Trophoblast cell (in vitro differentiated cells and primary cell): ENCODE results near the gene GTSE1.

Experiments
- DNase-seq, 2 donors: peaks; one replicate each; pipeline ENCODE4 v3.0.0-alpha.2; 2016
- H2AFZ ChIP-seq: 2 replicates; pipeline ENCODE4 v1.6.1; 2013; ENCODE audit warnings: low read length, moderate library complexity, mild to moderate bottlenecking; ENCODE audit not compliant: insufficient read depth, poor library complexity
- H2AK5ac ChIP-seq: 2 replicates; pipeline ENCODE4 v1.6.1; 2013; ENCODE audit warnings: mild to moderate bottlenecking, low read length
- H2BK120ac ChIP-seq: 2 replicates; pipeline ENCODE4 v1.6.1; 2013; ENCODE audit warnings: low read length, mild to moderate bottlenecking, moderate library complexity; ENCODE audit not compliant: insufficient read depth, poor library complexity
- H2BK12ac ChIP-seq: 2 replicates; pipeline ENCODE4 v1.6.1; 2013; ENCODE audit warnings: mild to moderate bottlenecking, low read length, moderate library complexity
- H2BK5ac ChIP-seq: 2 replicates; pipeline ENCODE4 v1.6.1; 2013; ENCODE audit warnings: low read length, low read depth, moderate library complexity, mild to moderate bottlenecking; ENCODE audit not compliant: poor library complexity
- H3K14ac ChIP-seq: 2 replicates; pipeline ENCODE4 v1.6.1; 2013; ENCODE audit warnings: mild to moderate bottlenecking, low read length
- H3K18ac ChIP-seq: 2 replicates; pipeline ENCODE4 v1.6.1; 2013; ENCODE audit warnings: mild to moderate bottlenecking, low read length
- H3K23ac ChIP-seq: 2 replicates; pipeline ENCODE4 v1.6.1; 2013; ENCODE audit warnings: low read length
- H3K27ac ChIP-seq: 2 replicates; pipeline ENCODE4 v1.5.1; 2013; ENCODE audit warnings: low read depth, mild to moderate bottlenecking, inconsistent platforms, low read length, moderate library complexity
- H3K27me3 ChIP-seq: 2 replicates; pipeline ENCODE4 v1.6.1; 2013; ENCODE audit warnings: inconsistent platforms, mild to moderate bottlenecking, low read length, moderate library complexity; ENCODE audit not compliant: insufficient read depth
- H3K36me3 ChIP-seq, 2 experiments: 1 replicate in 1 of 2; 2 replicates in 1 of 2; pipeline ENCODE4 v1.6.1; 2013; ENCODE audit warnings: low read length in 2 of 2, mild to moderate bottlenecking in 2 of 2, moderate library complexity in 1 of 2; ENCODE audit not compliant: insufficient read depth in 2 of 2, control insufficient read depth in 1 of 2
- H3K4ac ChIP-seq: 2 replicates; pipeline ENCODE4 v1.6.1; 2013; ENCODE audit warnings: low read depth, mild to moderate bottlenecking, low read length, moderate library complexity
- H3K4me1 ChIP-seq, 2 experiments: 1 replicate in 1 of 2; 2 replicates in 1 of 2; pipeline ENCODE4 v1.6.1; 2013; ENCODE audit warnings: low read length in 2 of 2, mild to moderate bottlenecking in 2 of 2, moderate library complexity in 1 of 2; ENCODE audit not compliant: insufficient read depth in 2 of 2, control insufficient read depth in 1 of 2
- H3K4me2 ChIP-seq: 2 replicates; pipeline ENCODE4 v1.6.1; 2013; ENCODE audit warnings: inconsistent platforms, mild to moderate bottlenecking, low read length, moderate library complexity
- H3K4me3 ChIP-seq: 2 replicates; pipeline ENCODE4 v1.5.1; 2013; ENCODE audit warnings: mild to moderate bottlenecking, low read depth, low read length, inconsistent platforms
- H3K79me1 ChIP-seq: one replicate; pipeline ENCODE4 v1.6.1; 2013; ENCODE audit warnings: low read length
- H3K79me2 ChIP-seq: 2 replicates; pipeline ENCODE4 v1.6.1; 2013; ENCODE audit warnings: low read length, mild to moderate bottlenecking; ENCODE audit not compliant: control insufficient read depth, insufficient read depth, poor library complexity
- H3K9ac ChIP-seq: 2 replicates; pipeline ENCODE4 v1.6.1; 2013; ENCODE audit warnings: mild to moderate bottlenecking, low read length
- H3K9me3 ChIP-seq: 2 replicates; pipeline ENCODE4 v1.6.1; 2013; ENCODE audit warnings: low read depth, mild to moderate bottlenecking, control low read depth, inconsistent platforms, low read length; ENCODE audit not compliant: insufficient read depth
- H4K12ac ChIP-seq: 2 replicates; pipeline ENCODE4 v1.6.1; 2013; ENCODE audit warnings: low read depth, mild to moderate bottlenecking, low read length, moderate library complexity
- H4K8ac ChIP-seq: 2 replicates; pipeline ENCODE4 v1.6.1; 2013; ENCODE audit warnings: low read depth, mild to moderate bottlenecking, low read length, moderate library complexity
- H4K91ac ChIP-seq: one replicate; pipeline ENCODE4 v1.6.1; 2013; ENCODE audit warnings: low read depth, mild to moderate bottlenecking, low read length, moderate library complexity
- WGBS: extraction: QIAGEN DNeasy Blood & Tissue Kit; methylation state at CpG from one replicate; pipeline ENCODE4 v1.1.7; 2013; ENCODE audit warnings: missing lambda C conversion rate; ENCODE audit not compliant: insufficient read length, insufficient coverage; ENCODE audit errors: extremely low coverage; 5-methylcytosine and 5-hydroxymethylcytosine counted together

The GTSE1 gene

GRCh38 chr22:46276563-46276962 is 20.1 kb upstream of the GTSE1 start:
- DNase-seq = no peak
- no peak overlapping the region for H2AFZ ChIP-seq

GRCh38 chr22:46278656-46279645 is 17.7 kb upstream of the GTSE1 start:
- Histone ChIP-seq H3K4me1 (no peaks in the 10 kb centered on the region), H3K4me2 (no peak overlapping the region), H2BK120ac (no peak overlapping the region), H3K27ac (no peak overlapping the region), H2AK5ac (no peak overlapping the region), H3K79me2 (no peaks in the 10 kb centered on the region), H4K12ac (no peak overlapping the region), H2BK12ac (no peak overlapping the region), H3K36me3 (peaks cover 48 to 64% of the 10 kb centered on the region in 2 experiments), H2AFZ (no peak overlapping the region), H3K18ac (no peak overlapping the region), H3K4ac (no peak overlapping the region), H3K9me3 (no peaks in the 10 kb centered on the region), H3K23ac (no peak overlapping the region), H3K4me3 (no peak overlapping the region), H2BK5ac (no peak overlapping the region), H4K91ac (no peak overlapping the region), H4K8ac (no peak overlapping the region), H3K14ac (no peak overlapping the region), H3K27me3 (no peaks in the 10 kb centered on the region), H3K9ac (no peak overlapping the region), H3K79me1 (no peaks in the 10 kb centered on the region)
- WGBS = no CpG with 5 or more reads among the region's 22 CpGs
- DNase-seq = no peak

More at GRCh38 chr22:46276563-46276962, 20.1 kb upstream of the GTSE1 start:
- H4K8ac ChIP-seq = no peak overlapping the region
- no peak overlapping the region for H3K9ac ChIP-seq
- H3K18ac ChIP-seq = no peak overlapping the region
- no peak overlapping the region for H2BK12ac ChIP-seq
- no peaks in the 10 kb centered on the region for H3K9me3 ChIP-seq
- H3K36me3 ChIP-seq = peaks cover 50 to 65% of the 10 kb centered on the region in 2 experiments
- no CpG with 5 or more reads among the region's 7 CpGs for WGBS
- H3K27me3 ChIP-seq = no peaks in the 10 kb centered on the region
- H3K4me3 ChIP-seq = no peak overlapping the region
- no peak overlapping the region for H2AK5ac ChIP-seq
- H3K4me2 ChIP-seq = no peak overlapping the region
- no peaks in the 10 kb centered on the region for H3K79me2 ChIP-seq
- H3K23ac ChIP-seq = no peak overlapping the region
- H3K4me1 ChIP-seq = no peaks in the 10 kb centered on the region
- H3K27ac ChIP-seq = no peak overlapping the region
- no peak overlapping the region for H4K12ac ChIP-seq
- no peak overlapping the region for H3K14ac ChIP-seq
- no peak overlapping the region for H2BK5ac ChIP-seq
- H2BK120ac ChIP-seq = no peak overlapping the region
- no peak overlapping the region for H4K91ac ChIP-seq
- no peaks in the 10 kb centered on the region for H3K79me1 ChIP-seq
- no peak overlapping the region for H3K4ac ChIP-seq

DNA sequence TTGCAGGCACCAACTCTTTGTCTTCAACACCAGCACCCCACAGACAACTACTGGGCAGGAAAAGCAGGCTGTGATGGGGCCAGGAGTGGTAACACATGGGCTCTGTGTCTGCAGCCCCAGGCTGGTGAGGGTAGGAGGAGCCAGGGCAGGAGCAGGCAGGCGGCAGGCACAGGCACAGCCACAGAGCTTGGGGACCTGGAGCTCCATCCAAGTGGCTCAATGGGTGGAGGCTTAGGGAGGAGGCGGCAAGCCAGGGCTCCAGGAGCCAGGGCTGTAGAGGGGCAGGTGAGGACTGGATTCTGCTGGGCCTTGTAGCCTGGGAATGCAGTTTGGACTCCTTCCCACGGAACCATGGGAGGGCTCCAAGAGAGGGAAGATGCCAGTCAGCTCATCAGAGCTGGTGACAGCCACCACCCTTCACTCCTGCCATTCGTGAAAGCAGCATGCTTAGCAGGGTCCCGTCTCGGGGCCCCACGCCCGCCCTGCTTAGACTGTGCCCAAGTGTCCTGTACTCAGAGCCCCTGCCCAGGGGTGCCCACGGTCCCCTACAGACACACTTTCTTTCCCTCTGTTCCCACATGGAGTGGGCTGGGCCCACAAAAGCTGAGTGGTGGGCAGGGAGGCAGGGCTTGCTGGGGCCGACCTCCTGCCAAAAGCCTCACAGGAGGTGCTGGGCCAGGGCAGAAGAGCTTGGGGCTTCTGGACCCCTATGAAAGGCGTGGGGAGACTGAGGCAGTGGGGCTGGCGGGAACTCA is 16.4 kb upstream of the GTSE1 start:
- Histone ChIP-seq H2AK5ac (no peak overlapping the region), H3K79me2 (no peaks in the 10 kb centered on the region), H3K36me3 (peaks cover 54 to 70% of the 10 kb centered on the region in 2 experiments), H3K27ac (no peak overlapping the region), H3K4ac (no peak overlapping the region), H2BK120ac (no peak overlapping the region), H3K27me3 (no peaks in the 10 kb centered on the region), H3K18ac (no peak overlapping the region), H3K4me1 (no peaks in the 10 kb centered on the region), H3K9me3 (no peaks in the 10 kb centered on the region), H3K4me2 (no peak overlapping the region), H3K79me1 (no peaks in the 10 kb centered on the region), H3K9ac (no peak overlapping the region), H3K4me3 (no peak overlapping the region), H4K12ac (no peak overlapping the region), H3K23ac (no peak overlapping the region), H2BK5ac (no peak overlapping the region), H4K8ac (no peak overlapping the region), H2BK12ac (no peak overlapping the region), H4K91ac (no peak overlapping the region), H3K14ac (no peak overlapping the region), H2AFZ (no peak overlapping the region)
- no peak for DNase-seq
- WGBS = no CpG with 5 or more reads among the region's 12 CpGs

DNA sequence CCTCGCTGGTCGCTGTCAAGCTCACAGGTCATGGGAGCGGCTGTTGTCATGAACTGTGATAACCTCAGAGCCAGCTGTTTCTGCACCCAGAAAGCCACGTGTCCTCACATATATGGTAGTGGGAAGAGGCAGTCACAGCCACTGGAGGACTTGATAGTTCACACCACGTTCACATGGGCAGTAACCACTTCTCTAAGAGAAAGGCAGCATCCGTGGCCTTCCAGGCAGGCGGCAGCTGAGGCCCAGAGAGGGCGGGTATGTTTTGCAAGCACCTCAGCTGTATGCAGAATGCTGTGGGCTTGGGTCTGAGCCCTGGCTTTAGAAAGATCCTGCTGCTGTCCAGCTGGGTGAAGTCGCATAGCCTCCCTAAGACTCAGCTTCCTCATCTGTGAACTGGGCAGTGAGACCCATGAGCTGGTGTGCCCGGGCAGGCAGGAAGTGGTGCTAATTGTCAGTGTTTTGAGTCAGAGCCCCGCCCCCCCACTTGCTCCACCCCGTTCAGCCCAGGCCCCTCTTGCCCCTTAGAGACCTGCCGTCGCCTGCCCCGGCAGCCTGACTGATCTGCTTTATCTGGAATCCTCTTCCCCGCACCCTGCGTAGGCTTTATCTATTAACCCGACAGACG is 15.6 kb upstream of the GTSE1 start:
- H2BK5ac ChIP-seq = no peak overlapping the region
- H3K27me3 ChIP-seq = no peaks in the 10 kb centered on the region
- H2BK12ac ChIP-seq = no peak overlapping the region
- no CpG with 5 or more reads among the region's 19 CpGs for WGBS
- H3K4me2 ChIP-seq = no peak overlapping the region
- no peak for DNase-seq
- H3K23ac ChIP-seq = no peak overlapping the region
- H3K79me2 ChIP-seq = no peaks in the 10 kb centered on the region
- H3K4ac ChIP-seq = no peak overlapping the region
- H3K18ac ChIP-seq = no peak overlapping the region
- no peak overlapping the region for H3K27ac ChIP-seq
- H3K14ac ChIP-seq = no peak overlapping the region
- no peak overlapping the region for H4K91ac ChIP-seq
- H2BK120ac ChIP-seq = no peak overlapping the region
- H3K4me3 ChIP-seq = no peak overlapping the region
- no peaks in the 10 kb centered on the region for H3K9me3 ChIP-seq
- peaks cover 52 to 67% of the 10 kb centered on the region in 2 experiments for H3K36me3 ChIP-seq
- no peak overlapping the region for H2AK5ac ChIP-seq
- no peaks in the 10 kb centered on the region for H3K79me1 ChIP-seq
- no peak overlapping the region for H4K8ac ChIP-seq
- no peaks in the 10 kb centered on the region for H3K4me1 ChIP-seq
- H4K12ac ChIP-seq = no peak overlapping the region
- no peak overlapping the region for H2AFZ ChIP-seq
- H3K9ac ChIP-seq = no peak overlapping the region
